ENCODE results near the gene WDR54.

- TF ChIP-seq CTCF (optimal IDR thresholded peaks at IDR 0.05 in 1 of 3, IDR thresholded peaks at IDR 0.05 in 1 of 3, conservative IDR thresholded peaks at IDR 0.05 in 1 of 3; ENCODE audit: extremely low read depth in 1 of 3, insufficient read depth in 2 of 3, low read length in 3 of 3), result no peak
- no peak for TF ChIP-seq EZH2 (IDR thresholded peaks at IDR 0.05; ENCODE audit: low read length)
Observed at GRCh38 chr2:74462054-74462785, 40.7 kb downstream of the WDR54 start.
